Liver (tissue), 9 donors: ENCODE data around the gene ECI2. TPM values are rescaled to one million over a fixed set of nuclear protein-coding genes. Genes with fewer than 3 reads are reported as not detected.

Experiments
- DNase-seq: peaks from one replicate; pipeline ENCODE4 v3.0.0-alpha.2; 2017; ENCODE audit warnings: low spot score
- H3K27ac ChIP-seq, 2 donors: one replicate each; pipeline ENCODE4 v1.7.0; 2013; ENCODE audit warnings: inconsistent platforms in 2 of 2, low read length in 2 of 2, control low read depth in 1 of 2, low read depth in 1 of 2, mild to moderate bottlenecking in 1 of 2
- H3K27me3 ChIP-seq, 4 donors: one replicate each; pipeline versions ENCODE4 v1.6.1 to v1.7.0; 2013; ENCODE audit warnings: low read length in 3 of 4, inconsistent platforms in 1 of 4, mild to moderate bottlenecking in 1 of 4, moderate library complexity in 1 of 4; ENCODE audit not compliant: control insufficient read depth in 4 of 4, insufficient read depth in 4 of 4
- H3K36me3 ChIP-seq, 4 donors: one replicate each; pipeline versions ENCODE4 v1.6.1 to v1.7.0; 2013; ENCODE audit warnings: low read length in 3 of 4, mild to moderate bottlenecking in 3 of 4, low read depth in 1 of 4, moderate library complexity in 1 of 4; ENCODE audit not compliant: control insufficient read depth in 4 of 4, insufficient read depth in 3 of 4
- H3K4me1 ChIP-seq, 4 donors: one replicate each; pipeline versions ENCODE4 v1.6.1 to v1.7.0; 2013; ENCODE audit warnings: low read length in 3 of 4, mild to moderate bottlenecking in 3 of 4, moderate library complexity in 1 of 4; ENCODE audit not compliant: control insufficient read depth in 4 of 4, insufficient read depth in 4 of 4
- H3K4me3 ChIP-seq, 3 donors: one replicate each; pipeline versions ENCODE4 v1.6.1 to v1.7.0; 2013; ENCODE audit warnings: low read length in 3 of 3, control low read depth in 1 of 3, low read depth in 1 of 3, mild to moderate bottlenecking in 1 of 3
- H3K9ac ChIP-seq, 2 donors: one replicate each; pipeline ENCODE4 v1.7.0; 2013; ENCODE audit warnings: low read length in 2 of 2, mild to moderate bottlenecking in 2 of 2, moderate library complexity in 2 of 2, control low read depth in 1 of 2, low read depth in 1 of 2
- H3K9me3 ChIP-seq, 4 donors: one replicate each; pipeline versions ENCODE4 v1.6.1 to v1.7.0; 2013; ENCODE audit warnings: low read length in 3 of 4; ENCODE audit not compliant: control insufficient read depth in 4 of 4
- ATF3 ChIP-seq: IDR thresholded peaks from 2 replicates; pipeline ENCODE4 v1.6.1; 2016; ENCODE audit warnings: antibody characterized with exemption
- CTCF ChIP-seq: fragments of 150-350 bp; IDR thresholded peaks from 2 replicates; pipeline ENCODE4 v1.5.1; 2017; ENCODE audit warnings: improper control_type of control experiment, low read depth, low read length; ENCODE audit not compliant: missing input control
- EGR1 ChIP-seq, 2 donors: IDR thresholded peaks; 2 replicates each; pipeline ENCODE4 v1.6.1; 2016 to 2018; ENCODE audit warnings: antibody characterized with exemption in 2 of 2, low read depth in 2 of 2
- FOXA1 ChIP-seq: IDR thresholded peaks from 2 replicates; pipeline ENCODE4 v1.6.1; 2016; ENCODE audit warnings: antibody characterized with exemption
- FOXA2 ChIP-seq: IDR thresholded peaks from 2 replicates; pipeline ENCODE4 v1.6.1; 2016; ENCODE audit warnings: antibody characterized with exemption
- GABPA ChIP-seq, 2 donors: IDR thresholded peaks in 1 of 2; conservative IDR thresholded peaks in 1 of 2; 2 replicates each; pipeline ENCODE4 v1.6.1; 2016; ENCODE audit warnings: antibody characterized with exemption in 2 of 2, mild to moderate bottlenecking in 1 of 2, moderate library complexity in 1 of 2
- HNF4A ChIP-seq, 2 donors: conservative IDR thresholded peaks; 2 replicates each; pipeline ENCODE4 v1.6.1; 2016; ENCODE audit warnings: antibody characterized with exemption in 2 of 2, mild to moderate bottlenecking in 2 of 2
- HNF4G ChIP-seq: IDR thresholded peaks from 2 replicates; pipeline ENCODE4 v1.6.1; 2016; ENCODE audit warnings: antibody characterized with exemption
- JUND ChIP-seq, 2 donors: IDR thresholded peaks; 2 replicates each; pipeline ENCODE4 v1.6.1; 2016; ENCODE audit warnings: antibody characterized with exemption in 2 of 2
- MAX ChIP-seq: IDR thresholded peaks from 2 replicates; pipeline ENCODE4 v1.6.1; 2016; ENCODE audit warnings: antibody characterized with exemption
- NR2F2 ChIP-seq: IDR thresholded peaks from 2 replicates; pipeline ENCODE4 v1.6.1; 2016; ENCODE audit warnings: antibody characterized with exemption
- RAD21 ChIP-seq, 2 donors: IDR thresholded peaks; 2 replicates each; pipeline ENCODE4 v1.6.1; 2016; ENCODE audit warnings: antibody characterized with exemption in 2 of 2, mild to moderate bottlenecking in 2 of 2
- REST ChIP-seq: IDR thresholded peaks from 2 replicates; pipeline ENCODE4 v1.6.1; 2016; ENCODE audit warnings: antibody characterized with exemption, mild to moderate bottlenecking
- RXRA ChIP-seq, 2 donors: IDR thresholded peaks; 2 replicates each; pipeline ENCODE4 v1.6.1; 2017 to 2018; ENCODE audit warnings: antibody characterized with exemption in 2 of 2, mild to moderate bottlenecking in 1 of 2
- SP1 ChIP-seq: IDR thresholded peaks from 2 replicates; pipeline ENCODE4 v1.6.1; 2018; ENCODE audit warnings: antibody characterized with exemption, mild to moderate bottlenecking
- TAF1 ChIP-seq: conservative IDR thresholded peaks from 2 replicates; pipeline ENCODE4 v1.6.1; 2016; ENCODE audit warnings: antibody characterized with exemption, mild to moderate bottlenecking
- YY1 ChIP-seq: IDR thresholded peaks from 2 replicates; pipeline ENCODE4 v1.6.1; 2016; ENCODE audit warnings: antibody characterized with exemption, mild to moderate bottlenecking
- ZBTB33 ChIP-seq: IDR thresholded peaks from 2 replicates; pipeline ENCODE4 v1.6.1; 2016; ENCODE audit warnings: antibody characterized with exemption
- WGBS: extraction: QIAGEN DNeasy Blood & Tissue Kit; methylation state at CpG from one replicate; pipeline ENCODE4 v1.1.7; 2013; 5-methylcytosine and 5-hydroxymethylcytosine counted together
- polyA plus RNA-seq, 2 donors: library from polyadenylated mRNA; stranded (reverse) in 1 of 2; unstranded in 1 of 2; fragments of 200-250 nt in 1 of 2; fragments of >200 nt in 1 of 2; fragmentation: Nextera tagmentation in 1 of 2; extraction: Ambion mirVana in 1 of 2; gene quantifications; one replicate each; pipeline versions ENCODE4 v1.2.1 to v1.2.3, GENCODE V29; 2013 to 2015
- total RNA-seq, 2 donors: library from RNA; depleted of rRNA; stranded (reverse); fragments of >200 nt; gene quantifications; one replicate each; pipeline ENCODE4 v1.2.3, GENCODE V29; 2014
- donor health status: healthy.
- donor health status: healthy.
- donor health status: healthy.
- donor health status: healthy.
- donor health status: healthy.

The ECI2 gene
- total and polyA plus RNA-seq, 4 donors: 79.5 to 158 (median 126) TPM

- no peak overlapping the region for H3K9ac ChIP-seq
- 88% methylated on average over 12 of the region's 12 CpGs for WGBS
- H3K4me1 ChIP-seq: peaks cover 0 to 3% (median 0%) of the 10 kb centered on the region in 4 donors
- TF ChIP-seq FOXA2 (no peak), HNF4G (no peak), GABPA (IDR thresholded peaks at IDR 0.05 in 1 of 2, conservative IDR thresholded peaks at IDR 0.05 in 1 of 2) (no peak), HNF4A (conservative IDR thresholded peaks at IDR 0.05) (no peak), YY1 (no peak), EGR1 (IDR thresholded peaks at IDR 0.05; ENCODE audit: low read depth in 2 of 2) (no peak), NR2F2 (no peak), ATF3 (no peak), SP1 (no peak), FOXA1 (no peak), REST (no peak), RXRA (IDR thresholded peaks at IDR 0.05) (no peak), JUND (IDR thresholded peaks at IDR 0.05) (no peak), TAF1 (no peak), MAX (no peak), RAD21 (IDR thresholded peaks at IDR 0.05) (no peak), CTCF (no peak), ZBTB33 (no peak)
- H3K27ac ChIP-seq: no peak overlapping the region
- H3K36me3 ChIP-seq: no peaks in the 10 kb centered on the region
- H3K4me3 ChIP-seq: no peak overlapping the region
- H3K27me3 ChIP-seq: no peaks in the 10 kb centered on the region
- H3K9me3 ChIP-seq: no peaks in the 10 kb centered on the region
- no peak for DNase-seq
Measured at GRCh38 chr6:4157506-4157905, 22.1 kb upstream of the ECI2 start.
